ENCODE measurements around the gene ELOF1. TPM values are rescaled to one million over a fixed set of nuclear protein-coding genes. Genes with fewer than 3 reads are reported as not detected.
A peak's percentile ranks its signal among the peaks of the same experiment; 100 is the strongest.

ELOF1 gene
- total and polyA plus RNA-seq, 2 of the 13 experiments (the other 11 are each of a cell fraction or from before 2014, with no cell fraction given) = 14.5 to 43.2 TPM

DNA sequence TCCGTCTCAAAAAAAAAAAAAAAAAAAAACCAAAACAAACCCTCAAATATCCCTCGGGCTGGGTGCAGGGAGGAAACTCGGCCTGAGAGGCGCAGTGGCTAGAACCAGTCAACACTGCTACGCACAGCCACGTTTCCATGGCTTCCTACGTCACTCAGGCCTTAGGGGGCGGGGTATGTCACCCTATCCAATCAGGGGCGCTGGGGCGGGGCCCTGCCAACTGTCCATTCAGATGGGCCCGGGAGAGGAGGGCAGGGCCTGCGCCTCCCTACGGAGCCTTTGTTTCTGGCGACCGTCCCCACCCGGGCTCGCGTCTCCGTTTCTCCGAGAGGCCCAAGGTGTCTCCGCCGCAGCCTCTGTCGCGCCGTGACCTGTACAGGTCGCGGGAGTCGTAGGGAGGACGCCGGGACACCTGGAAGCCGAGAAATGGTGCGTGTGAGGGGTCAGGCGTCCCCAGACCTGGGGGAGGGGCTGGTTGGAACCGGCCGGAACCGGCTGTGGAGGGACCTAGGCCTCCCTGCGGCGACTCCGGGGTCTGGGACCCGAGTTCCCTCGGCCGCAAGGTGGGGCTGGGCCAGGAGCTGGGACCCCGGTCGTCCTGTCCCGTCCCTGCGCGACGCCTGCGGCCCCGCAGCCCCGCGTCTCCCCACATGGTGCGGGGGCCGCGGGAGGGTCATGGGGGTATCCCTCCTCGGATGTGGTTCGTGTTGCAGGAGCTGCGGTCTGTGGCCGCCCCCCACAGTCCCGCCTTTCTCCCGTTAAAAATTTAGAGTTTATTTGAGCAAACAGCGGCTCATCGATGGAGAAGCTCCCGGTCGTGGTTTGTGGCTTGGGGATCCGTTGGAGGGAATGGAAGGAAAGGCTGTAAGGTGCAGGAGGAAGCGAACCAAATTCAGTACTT lies 38.4 kb upstream of the ELOF1 start, which contains the start of gene ZNF627 (continued):
- TF ChIP-seq ZNF570 (CRISPR knock-in tag; IDR thresholded peaks at IDR 0.05; ENCODE audit: borderline replicate concordance) = no peak
- no peak for TF ChIP-seq ZNF652 (CRISPR knock-in tag; IDR thresholded peaks at IDR 0.05; ENCODE audit: borderline replicate concordance, low read depth)
- TF ChIP-seq, protein P1, sequence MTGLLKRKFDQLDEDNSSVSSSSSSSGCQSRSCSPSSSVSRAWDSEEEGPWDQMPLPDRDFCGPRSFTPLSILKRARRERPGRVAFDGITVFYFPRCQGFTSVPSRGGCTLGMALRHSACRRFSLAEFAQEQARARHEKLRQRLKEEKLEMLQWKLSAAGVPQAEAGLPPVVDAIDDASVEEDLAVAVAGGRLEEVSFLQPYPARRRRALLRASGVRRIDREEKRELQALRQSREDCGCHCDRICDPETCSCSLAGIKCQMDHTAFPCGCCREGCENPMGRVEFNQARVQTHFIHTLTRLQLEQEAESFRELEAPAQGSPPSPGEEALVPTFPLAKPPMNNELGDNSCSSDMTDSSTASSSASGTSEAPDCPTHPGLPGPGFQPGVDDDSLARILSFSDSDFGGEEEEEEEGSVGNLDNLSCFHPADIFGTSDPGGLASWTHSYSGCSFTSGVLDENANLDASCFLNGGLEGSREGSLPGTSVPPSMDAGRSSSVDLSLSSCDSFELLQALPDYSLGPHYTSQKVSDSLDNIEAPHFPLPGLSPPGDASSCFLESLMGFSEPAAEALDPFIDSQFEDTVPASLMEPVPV (CRISPR knock-in tag; IDR thresholded peaks at IDR 0.05) = peak; percentile 46; the same call in 1 of the 2 replicates
- no peak for TF ChIP-seq JUNB (CRISPR knock-in tag; IDR thresholded peaks at IDR 0.05; ENCODE audit: borderline replicate concordance)
- peak; percentile 93 for TF ChIP-seq KDM2A (CRISPR knock-in tag; IDR thresholded peaks at IDR 0.05; ENCODE audit: borderline replicate concordance, low read depth)
- no peak for TF ChIP-seq NBN (conservative IDR thresholded peaks at IDR 0.05)
- no peak for TF ChIP-seq MIER3 (CRISPR knock-in tag; IDR thresholded peaks at IDR 0.05; ENCODE audit: borderline replicate concordance)
- TF ChIP-seq ZBTB14 (CRISPR knock-in tag; IDR thresholded peaks at IDR 0.05) = no peak
- TF ChIP-seq, protein P2, sequence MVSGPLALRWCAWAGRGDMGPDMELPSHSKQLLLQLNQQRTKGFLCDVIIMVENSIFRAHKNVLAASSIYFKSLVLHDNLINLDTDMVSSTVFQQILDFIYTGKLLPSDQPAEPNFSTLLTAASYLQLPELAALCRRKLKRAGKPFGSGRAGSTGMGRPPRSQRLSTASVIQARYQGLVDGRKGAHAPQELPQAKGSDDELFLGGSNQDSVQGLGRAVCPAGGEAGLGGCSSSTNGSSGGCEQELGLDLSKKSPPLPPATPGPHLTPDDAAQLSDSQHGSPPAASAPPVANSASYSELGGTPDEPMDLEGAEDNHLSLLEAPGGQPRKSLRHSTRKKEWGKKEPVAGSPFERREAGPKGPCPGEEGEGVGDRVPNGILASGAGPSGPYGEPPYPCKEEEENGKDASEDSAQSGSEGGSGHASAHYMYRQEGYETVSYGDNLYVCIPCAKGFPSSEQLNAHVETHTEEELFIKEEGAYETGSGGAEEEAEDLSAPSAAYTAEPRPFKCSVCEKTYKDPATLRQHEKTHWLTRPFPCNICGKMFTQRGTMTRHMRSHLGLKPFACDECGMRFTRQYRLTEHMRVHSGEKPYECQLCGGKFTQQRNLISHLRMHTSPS (CRISPR knock-in tag; IDR thresholded peaks at IDR 0.05; ENCODE audit: low read depth) = no peak
- no peak for TF ChIP-seq ZFP36L2 (CRISPR knock-in tag; IDR thresholded peaks at IDR 0.05)
- peak; percentile 83; the same call in 1 of the 2 replicates for TF ChIP-seq CREM (IDR thresholded peaks at IDR 0.05)
- TF ChIP-seq CREM (CRISPR knock-in tag; IDR thresholded peaks at IDR 0.05) = no peak
- TF ChIP-seq KDM1A (CRISPR knock-in tag; IDR thresholded peaks at IDR 0.05) = no peak
- TF ChIP-seq FOXK1 (CRISPR knock-in tag; IDR thresholded peaks at IDR 0.05; ENCODE audit: borderline replicate concordance, low read depth) = peak; percentile 26; the same call in 1 of the 2 replicates
- peak; percentile 83 for TF ChIP-seq RXRA (CRISPR knock-in tag; IDR thresholded peaks at IDR 0.05)
- 0 out of 4 replicates have a peak, but pooled peaks of 1 of the 2 experiments have one; percentile 21 for TF ChIP-seq MAFK (conservative IDR thresholded peaks at IDR 0.05 in 1 of 2, IDR thresholded peaks at IDR 0.05 in 1 of 2; ENCODE audit: low read length in 2 of 2)
- TF ChIP-seq, protein P3, sequence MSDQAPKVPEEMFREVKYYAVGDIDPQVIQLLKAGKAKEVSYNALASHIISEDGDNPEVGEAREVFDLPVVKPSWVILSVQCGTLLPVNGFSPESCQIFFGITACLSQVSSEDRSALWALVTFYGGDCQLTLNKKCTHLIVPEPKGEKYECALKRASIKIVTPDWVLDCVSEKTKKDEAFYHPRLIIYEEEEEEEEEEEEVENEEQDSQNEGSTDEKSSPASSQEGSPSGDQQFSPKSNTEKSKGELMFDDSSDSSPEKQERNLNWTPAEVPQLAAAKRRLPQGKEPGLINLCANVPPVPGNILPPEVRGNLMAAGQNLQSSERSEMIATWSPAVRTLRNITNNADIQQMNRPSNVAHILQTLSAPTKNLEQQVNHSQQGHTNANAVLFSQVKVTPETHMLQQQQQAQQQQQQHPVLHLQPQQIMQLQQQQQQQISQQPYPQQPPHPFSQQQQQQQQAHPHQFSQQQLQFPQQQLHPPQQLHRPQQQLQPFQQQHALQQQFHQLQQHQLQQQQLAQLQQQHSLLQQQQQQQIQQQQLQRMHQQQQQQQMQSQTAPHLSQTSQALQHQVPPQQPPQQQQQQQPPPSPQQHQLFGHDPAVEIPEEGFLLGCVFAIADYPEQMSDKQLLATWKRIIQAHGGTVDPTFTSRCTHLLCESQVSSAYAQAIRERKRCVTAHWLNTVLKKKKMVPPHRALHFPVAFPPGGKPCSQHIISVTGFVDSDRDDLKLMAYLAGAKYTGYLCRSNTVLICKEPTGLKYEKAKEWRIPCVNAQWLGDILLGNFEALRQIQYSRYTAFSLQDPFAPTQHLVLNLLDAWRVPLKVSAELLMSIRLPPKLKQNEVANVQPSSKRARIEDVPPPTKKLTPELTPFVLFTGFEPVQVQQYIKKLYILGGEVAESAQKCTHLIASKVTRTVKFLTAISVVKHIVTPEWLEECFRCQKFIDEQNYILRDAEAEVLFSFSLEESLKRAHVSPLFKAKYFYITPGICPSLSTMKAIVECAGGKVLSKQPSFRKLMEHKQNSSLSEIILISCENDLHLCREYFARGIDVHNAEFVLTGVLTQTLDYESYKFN (CRISPR knock-in tag; conservative IDR thresholded peaks at IDR 0.05) = peak; percentile 35
- no peak for TF ChIP-seq PCBP1 (IDR thresholded peaks at IDR 0.05; ENCODE audit: borderline replicate concordance, low read depth, low read length)
- no peak for TF ChIP-seq ZNF850 (CRISPR knock-in tag; conservative IDR thresholded peaks at IDR 0.05)
- no peak for TF ChIP-seq MIER2 (CRISPR knock-in tag; IDR thresholded peaks at IDR 0.05)
- TF ChIP-seq ZFP37 (CRISPR knock-in tag; IDR thresholded peaks at IDR 0.05; ENCODE audit: borderline replicate concordance) = peak; percentile 50; the same call in 1 of the 2 replicates
- peak; percentile 85; the same call in 1 of the 2 replicates for TF ChIP-seq ZSCAN21 (CRISPR knock-in tag; IDR thresholded peaks at IDR 0.05; ENCODE audit: borderline replicate concordance)
